ENCODE results near the gene LCE6A.

DNA sequence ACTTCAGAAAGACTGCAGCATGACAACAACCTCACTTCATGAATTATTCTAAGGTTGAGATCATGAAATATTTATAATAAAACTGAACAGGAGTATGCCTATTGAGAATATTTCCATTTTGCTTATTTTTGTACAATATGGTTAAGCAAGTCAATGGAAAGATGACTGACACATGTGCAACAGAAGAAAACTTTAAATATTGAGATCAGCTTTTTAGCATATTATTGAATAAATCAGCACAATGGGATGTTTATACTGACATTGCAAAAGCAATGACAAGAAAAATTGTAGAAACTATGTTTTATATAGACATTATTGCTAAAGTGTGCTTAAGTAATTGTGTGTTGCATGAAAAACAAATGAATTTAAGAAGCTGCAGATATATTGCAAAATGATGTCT lies 21.8 kb downstream of the LCE6A start:
- TF ChIP-seq, protein P1, sequence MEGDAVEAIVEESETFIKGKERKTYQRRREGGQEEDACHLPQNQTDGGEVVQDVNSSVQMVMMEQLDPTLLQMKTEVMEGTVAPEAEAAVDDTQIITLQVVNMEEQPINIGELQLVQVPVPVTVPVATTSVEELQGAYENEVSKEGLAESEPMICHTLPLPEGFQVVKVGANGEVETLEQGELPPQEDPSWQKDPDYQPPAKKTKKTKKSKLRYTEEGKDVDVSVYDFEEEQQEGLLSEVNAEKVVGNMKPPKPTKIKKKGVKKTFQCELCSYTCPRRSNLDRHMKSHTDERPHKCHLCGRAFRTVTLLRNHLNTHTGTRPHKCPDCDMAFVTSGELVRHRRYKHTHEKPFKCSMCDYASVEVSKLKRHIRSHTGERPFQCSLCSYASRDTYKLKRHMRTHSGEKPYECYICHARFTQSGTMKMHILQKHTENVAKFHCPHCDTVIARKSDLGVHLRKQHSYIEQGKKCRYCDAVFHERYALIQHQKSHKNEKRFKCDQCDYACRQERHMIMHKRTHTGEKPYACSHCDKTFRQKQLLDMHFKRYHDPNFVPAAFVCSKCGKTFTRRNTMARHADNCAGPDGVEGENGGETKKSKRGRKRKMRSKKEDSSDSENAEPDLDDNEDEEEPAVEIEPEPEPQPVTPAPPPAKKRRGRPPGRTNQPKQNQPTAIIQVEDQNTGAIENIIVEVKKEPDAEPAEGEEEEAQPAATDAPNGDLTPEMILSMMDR (IDR thresholded peaks at IDR 0.05) = no peak
- TF ChIP-seq POLR2A (IDR thresholded peaks at IDR 0.05) (no peak), EP300 (IDR thresholded peaks at IDR 0.05) (no peak)
